GM18868 (cell line): Measurements from ENCODE around the gene FAM168A.

Source experiments
- ATAC-seq: cut with Tn5 transposase; IDR thresholded peaks from one replicate; pipeline ENCODE4 v1.9.1; 2021; ENCODE audit warnings: mild to moderate bottlenecking, moderate library complexity; ENCODE audit not compliant: unreplicated experiment

Gene FAM168A

DNA sequence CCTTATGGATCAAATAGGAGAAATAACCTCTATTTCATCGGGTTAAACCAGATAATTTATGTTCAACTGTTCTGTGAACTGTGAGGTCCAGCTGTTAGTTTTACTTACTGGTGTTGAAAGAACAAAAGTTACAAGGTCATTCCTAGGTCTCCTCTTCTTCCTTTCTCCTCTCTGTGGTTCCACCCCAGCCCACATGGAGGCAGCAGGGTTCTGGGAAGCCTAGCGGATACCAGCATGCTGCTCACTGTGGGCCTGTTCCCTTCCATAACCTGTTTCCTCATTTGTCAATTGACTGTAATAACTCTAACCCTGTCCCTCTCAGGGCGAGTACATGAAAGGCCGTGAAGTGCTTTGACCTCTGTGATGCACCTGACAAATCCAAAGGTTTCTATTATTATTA, 193.9 kb downstream of the FAM168A start:
- no peak for ATAC-seq

DNA sequence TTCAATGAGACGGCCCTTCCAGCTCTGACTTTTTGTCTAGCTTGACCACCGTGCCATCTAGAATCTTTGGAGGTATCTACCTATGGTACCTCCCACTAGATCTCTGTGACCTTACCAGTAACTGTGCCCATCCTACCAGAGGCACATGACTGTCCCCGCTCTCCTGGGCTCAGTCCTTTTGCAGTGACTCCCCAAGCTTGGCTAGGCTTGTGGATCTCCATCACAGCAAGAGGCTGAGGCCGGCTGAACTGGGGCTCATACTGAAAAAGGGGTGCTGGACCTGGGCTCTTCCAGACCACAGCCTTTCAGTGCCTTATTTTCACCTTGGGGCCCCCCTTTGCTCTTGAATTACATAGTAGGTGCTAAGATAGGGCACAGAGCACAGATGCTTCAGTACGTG, 194.4 kb downstream of the FAM168A start:
- no peak for ATAC-seq

DNA sequence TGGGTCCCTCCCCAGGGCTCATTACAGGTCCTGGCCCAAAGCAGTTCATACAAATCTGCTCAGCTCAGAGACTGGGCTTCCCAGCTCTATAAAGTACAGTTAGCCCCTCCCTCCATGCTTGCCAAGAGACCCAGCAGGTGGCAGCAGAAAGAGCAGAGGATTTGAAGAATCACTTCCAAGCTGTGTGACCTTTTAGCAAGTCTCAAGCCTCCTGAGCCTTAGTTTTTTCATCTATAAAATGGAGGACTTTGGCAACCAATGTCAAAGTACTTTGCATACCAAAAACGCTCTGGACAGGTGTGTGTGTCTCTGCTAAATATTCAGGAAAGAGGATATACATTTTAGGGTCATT, 195.1 kb downstream of the FAM168A start:
- no peak for ATAC-seq

DNA sequence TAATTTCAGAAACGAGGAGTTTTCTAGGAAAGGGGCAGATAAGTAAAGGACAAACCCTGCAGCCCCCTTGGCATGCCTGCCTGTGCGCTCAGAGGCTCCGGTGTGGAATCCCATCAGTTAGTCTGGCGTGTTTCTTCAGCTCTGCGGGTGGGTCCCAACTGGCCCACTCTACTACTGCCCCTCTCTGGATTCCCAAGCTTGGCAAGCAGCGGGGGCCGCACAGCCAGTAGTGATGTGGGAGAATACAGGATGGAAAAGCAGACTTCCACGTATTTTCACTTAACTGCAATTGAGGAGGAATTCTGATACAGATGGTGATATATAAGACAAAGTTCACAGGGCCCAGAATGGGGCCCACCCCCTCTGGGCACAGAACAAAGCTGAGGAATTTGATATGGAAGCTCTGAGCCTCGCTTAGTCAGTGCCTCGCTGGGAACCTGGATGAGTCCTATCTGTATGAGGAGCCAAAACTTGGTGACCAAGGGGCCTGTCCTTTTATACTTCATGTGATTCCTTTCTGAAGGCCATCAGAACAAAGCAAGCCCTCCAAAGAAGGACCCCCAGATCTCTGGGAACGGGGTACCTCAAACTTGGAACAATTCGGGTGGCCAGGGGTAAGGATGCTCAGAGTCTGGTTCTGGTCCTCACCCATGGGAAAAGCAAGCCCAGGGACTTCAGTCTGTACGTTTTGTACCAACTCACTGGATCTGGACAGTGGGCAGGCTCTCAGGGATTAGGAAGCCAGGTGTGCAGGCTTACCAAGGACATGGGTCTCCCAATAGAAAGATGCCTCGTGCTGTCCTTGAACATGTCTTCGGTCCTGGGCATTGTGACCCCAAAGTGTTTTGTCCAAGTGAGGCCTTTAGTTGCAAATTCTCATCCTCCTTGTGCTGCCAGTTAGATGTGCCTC, 195.7 kb downstream of the FAM168A start:
- no peak for ATAC-seq

DNA sequence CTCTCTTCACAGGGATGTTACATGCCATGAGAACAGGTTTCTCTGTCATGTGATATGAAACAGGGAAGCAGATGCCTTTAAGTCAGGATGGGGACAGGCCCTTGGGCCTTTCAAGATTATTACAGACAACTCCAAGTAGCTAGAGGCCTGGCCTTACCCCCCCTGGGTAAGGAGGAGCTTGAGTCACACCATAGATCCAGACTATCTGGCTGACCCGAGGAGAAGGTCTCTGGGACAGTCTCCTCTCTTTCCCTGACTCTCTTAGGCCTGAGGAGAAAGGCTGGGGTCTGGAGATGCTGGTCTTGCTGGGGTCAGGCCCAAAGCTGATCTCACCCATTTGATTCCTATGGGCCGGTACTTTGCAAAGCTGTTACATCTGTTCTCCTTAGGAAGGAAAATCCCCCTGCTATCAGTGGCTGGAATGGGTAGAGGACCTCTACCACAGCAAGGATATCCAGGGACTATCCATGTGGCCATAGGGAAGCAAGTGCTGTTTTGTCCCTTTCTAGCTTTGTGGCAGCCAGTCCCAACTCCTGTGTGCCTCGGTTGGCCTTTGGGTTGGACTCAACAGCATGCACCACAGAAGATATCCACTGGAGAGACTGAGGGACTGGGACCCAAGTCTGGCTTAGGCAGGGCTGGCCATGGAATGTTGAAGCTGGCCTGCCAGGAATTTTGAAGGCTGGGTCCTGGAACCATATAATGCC, 196.5 kb downstream of the FAM168A start:
- no peak for ATAC-seq

DNA sequence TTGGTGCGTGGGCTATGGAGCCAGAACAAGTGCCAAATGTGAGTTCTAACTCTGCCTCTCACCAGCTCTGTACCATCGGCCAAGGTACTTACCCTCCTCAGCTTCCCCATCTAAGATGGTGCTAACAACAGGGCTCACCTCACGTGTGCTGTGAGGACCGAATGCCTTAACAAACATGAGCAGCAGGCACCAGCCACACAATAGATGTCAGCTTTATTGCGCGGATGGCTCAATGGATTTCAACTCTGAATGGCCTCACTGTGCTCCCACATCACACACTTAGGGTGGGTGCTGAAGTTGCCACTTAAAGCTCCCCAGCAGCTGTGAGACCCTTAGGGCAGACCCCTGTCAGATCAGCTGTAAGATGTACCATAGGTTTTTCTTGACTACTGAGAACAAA, 197.6 kb downstream of the FAM168A start:
- no peak for ATAC-seq

DNA sequence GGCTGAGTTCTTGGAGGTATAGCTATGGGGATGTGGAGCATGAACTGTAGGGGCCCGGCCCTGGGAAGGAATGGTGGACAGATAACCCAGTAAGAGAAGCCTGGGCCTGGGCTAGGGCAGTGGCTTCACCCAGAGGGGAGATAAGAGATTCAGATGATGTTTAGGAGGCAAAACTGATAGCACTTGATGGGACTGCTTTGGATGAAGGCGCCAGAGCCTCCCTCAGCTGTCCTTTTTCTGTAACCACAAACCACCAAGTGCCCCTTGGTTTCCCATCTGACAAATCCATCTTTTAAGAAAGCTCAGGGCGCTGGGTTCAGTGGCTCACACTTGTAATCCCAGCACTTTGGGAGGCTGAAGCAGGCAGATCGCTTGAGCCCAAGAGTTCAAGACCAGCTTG, 198.3 kb downstream of the FAM168A start:
- no peak for ATAC-seq

DNA sequence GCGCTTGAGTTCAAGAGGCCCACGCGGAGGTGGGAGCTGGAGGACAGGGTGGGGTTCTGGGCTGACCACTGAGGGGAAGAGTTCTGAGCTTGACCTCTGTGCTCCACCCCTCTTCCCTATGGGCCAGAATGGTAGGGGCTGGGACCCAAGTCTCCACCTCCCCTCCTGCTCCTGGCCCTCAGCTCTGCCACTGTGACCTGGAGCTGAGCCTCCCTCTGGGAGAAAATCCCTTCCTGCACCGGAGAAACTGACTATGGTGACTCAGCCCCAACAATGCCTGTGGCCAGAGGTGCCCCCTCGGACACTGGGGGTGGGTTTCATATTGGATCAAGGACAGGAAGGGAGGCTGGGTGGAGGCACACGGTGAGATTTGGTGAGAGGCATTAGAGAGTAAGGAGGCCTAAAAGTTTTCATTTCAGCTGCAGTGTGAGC, 198.7 kb downstream of the FAM168A start:
- no peak for ATAC-seq

DNA sequence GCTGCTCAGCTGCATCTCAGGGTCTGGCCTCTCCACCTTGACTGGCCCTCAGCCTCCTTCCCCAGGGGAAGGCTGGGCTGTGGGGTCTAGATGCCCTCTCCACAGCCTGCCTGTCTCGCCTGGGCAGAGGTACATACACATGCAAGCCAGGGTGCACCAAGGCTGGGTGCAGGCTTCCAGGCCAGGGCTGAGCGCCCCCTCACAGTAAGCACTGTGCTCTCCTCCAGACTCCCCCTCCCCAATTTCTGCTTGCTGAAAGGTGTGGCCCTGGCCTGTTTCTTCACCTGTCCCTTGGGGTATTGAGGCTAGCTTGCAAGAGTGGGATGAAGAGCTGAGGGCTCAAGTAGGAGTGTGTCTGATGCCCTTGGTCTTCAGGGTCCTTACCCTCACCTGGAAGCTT, 199.2 kb downstream of the FAM168A start:
- ATAC-seq, result no peak

DNA sequence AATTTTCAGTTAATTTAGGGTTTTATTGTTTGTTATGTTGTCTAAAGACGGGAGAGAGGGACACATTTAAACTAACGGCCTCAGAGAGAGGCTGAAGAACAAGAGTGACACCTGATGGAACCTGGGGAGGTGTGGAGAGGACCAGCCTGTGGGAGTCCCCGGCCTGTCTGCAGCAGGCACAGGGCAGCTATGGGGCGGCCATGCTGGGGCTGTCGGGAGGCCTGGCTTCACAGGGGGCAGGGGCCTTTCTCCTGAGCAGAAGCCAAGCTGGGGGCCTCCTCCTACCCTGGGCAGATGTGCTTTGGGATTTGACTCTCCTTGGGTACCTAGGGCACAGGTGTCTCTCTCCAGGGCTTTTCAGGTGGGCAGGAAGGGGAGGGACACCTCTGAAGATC, 199.8 kb downstream of the FAM168A start:
- ATAC-seq, result no peak

DNA sequence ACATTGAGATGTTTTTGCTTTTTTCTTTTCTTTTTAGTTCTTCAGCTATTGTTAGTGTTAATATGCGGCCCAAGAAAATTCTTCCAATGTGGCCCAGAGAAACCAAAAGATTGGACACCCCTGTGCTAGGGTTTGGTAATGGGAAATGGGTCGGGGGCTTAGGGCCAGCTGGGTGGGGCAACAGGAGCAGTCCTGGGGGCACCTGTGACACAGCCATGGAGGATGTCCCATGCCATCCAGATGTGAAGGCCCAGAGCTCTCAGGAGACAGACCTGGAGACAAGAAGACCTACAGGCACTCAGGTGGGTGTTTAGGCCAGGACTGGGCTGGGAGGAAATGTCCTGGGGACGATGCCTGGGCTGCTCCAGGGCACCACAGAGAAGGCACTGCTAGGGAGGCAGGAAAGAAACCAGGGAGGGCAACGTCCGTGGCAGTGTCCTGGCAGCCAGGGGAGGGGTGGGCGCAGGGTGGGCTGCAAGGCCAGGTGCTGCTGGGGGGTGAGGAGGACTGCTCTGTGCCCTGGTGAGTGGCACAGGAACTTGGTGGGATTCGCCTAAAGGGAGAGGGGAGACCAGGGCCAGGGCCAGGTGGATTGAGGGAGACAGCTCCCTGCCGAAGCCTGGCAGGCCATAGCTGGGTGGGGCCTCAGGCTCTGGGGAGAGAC, 200.3 kb downstream of the FAM168A start:
- ATAC-seq, result no peak

DNA sequence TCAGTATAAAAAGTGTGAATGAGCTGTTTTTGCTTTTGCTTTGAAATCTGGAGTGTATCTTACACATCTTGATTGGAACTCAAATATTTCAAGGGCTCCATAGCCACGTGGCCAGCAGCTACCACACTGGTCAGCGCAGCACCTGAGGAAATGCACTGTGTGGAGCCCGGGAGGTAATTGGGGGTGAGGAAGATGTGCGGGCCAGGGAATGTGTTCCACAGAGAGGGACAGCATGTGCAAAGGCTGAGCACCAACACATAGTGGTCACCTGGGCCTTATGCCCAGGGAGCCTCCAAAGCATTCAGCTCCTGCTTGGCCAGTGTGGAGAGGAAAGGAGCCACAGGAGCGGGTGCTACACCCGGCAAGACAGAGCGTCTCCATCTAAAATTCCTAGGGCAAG, 200.9 kb downstream of the FAM168A start:
- no peak for ATAC-seq

DNA sequence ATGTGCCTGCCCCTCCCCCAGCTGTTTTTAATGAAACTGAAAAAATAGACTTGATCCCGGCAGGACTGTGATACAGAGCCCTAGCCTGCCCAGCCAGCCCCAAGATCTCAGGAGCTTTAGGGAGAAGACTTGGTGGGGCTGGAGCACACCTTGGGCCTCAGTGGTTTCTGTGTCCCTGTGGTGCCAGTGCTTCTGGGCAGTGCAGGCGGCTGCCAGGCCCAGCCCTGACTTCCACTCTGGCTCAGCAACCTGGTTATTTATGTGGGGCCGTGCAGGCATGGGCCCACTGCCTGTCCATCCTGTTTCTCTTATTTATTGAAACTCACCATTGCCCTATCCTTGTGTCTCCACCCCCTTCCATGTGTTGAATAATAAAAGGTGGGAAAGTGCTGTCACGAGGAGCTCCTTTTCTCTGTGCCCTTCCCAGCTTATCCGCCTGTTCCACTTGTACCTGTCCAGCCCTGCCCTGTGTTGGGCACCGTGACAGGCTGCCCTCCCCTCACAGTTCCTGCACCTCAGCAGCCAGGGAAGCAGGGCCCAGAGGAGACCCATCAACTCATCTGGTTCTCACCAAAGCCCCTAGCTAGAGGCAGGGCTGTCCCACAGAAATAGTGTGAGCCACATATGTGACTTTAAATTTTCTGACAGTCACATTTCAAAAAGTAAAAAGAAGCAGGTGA, 201.5 kb downstream of the FAM168A start:
- no peak for ATAC-seq

DNA sequence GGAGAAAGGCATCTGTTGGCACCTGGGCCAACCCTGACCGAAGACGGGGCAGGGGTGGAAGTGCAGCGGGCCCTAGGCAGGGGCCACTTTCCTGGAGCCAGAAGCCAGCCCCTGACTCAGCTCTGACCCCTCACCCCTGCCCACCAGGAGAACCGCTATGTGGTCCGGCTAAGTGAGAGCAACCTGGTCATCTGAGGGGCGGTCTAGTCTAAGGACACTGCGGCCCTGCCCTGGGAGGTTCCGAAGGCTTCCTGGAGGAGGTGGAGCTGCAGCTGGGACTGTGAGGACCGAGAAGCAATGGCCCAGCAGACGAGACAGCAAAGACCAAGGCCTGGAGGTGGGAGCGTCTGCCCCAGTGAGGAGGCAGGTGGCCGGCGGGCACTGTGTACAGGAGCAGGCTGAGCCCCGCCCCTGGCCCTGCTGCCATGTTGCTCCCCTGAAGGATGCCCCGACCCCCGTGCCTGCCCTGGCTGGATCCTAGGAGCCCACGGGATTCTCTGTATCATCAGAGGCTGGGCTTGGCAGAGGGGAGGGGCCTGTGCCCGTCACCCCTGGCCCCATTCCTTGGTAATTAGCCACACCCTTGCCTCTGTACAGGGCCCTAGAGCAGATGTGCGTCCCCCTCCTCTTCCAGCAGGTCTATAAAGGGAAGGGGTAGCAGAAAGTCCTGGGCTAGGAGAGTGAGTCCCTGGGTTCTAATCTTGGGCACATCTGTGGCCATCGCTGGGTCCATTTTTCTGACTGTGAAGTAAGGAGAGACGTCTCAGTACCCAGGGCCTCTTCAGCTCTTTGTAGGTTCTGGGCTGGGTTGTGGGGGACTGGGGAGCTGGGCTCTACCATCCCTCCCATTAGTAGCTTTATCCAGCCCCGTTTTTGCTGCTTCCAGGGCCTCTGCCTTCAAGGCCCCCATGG, 202.4 kb downstream of the FAM168A start:
- ATAC-seq, result no peak

DNA sequence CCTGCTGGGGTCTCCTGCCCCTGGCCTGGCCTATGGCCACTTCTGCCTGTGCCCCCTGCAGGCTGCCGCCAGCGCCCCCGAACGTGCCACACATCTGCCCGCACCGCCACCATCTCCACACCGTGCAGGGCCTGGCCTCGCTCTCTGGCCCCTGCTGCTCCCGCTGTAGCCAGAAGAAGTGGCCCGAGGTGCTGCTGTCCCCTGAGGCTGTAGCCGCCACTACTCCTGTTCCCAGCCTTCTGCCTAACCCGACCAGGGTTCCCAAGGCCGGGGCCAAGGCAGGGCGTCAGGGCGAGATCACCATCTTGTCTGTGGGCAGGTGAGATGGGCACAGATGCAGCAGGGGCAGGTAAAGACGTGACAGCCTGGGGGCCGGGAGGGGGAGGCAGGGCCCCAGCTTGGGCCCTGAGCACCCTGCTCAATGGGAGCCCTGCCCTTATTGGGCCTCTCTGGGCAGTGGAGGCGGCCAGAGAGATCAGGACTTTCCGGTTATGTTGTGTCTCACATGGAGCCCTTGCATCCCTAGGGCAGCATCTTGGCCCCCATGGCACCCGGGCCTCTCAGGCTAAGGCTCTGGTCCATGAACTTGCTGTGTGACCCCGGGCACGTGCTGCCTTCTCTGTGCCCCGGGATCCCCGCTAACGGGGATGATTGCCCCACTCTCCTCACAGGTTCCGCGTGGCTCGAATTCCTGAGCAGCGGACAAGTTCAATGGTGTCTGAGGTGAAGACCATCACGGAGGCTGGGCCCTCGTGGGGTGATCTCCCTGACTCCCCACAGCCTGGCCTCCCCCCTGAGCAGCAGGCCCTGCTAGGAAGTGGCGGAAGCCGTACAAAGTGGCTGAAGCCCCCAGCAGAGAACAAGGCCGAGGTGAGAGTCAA, 203.3 kb downstream of the FAM168A start:
- no peak for ATAC-seq

DNA sequence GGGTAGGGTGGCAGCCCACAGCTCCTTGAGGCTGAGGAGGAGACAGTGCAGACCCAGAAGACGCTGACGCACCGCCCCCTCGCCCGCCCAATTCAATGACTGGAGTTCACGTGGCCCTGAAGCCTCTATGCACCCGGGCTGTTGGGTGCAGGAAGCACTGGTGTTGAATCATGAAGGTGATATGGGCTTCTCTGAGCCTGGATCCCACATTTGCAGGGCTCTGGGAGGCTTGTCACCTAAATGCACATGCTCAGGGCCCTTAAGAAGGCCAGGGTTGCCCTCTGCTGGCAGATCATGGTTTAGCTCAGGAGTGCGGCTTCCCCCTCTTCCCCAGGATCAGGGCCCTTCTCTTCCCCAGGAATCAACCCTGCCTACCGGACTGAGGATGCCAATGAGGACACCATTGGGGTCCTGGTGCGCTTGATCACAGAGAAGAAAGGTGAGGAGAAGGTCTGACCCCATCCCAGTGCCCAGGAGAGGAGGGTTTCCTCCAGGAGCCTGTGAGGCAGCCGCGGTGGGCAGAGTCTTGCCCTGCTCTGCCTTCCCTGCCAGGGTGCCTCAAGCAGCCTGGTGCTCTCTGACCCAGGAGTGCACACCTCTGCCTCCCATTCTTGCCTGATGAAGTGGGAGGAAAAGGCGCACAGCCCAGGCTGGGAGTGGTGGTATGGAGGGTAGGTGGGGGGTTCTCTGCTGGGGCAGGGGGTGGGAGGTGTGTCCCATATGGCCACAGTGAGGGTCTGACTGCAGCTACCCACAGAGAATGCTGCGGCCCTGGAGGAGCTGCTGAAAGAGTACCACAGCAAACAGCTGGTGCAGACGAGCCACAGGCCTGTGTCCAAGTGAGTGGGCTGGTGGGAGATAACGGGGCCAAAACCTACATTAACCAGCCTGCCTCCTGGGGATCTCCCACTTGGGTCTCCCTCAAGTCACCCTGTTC, 204.2 kb downstream of the FAM168A start:
- ATAC-seq, result peak; percentile 41

DNA sequence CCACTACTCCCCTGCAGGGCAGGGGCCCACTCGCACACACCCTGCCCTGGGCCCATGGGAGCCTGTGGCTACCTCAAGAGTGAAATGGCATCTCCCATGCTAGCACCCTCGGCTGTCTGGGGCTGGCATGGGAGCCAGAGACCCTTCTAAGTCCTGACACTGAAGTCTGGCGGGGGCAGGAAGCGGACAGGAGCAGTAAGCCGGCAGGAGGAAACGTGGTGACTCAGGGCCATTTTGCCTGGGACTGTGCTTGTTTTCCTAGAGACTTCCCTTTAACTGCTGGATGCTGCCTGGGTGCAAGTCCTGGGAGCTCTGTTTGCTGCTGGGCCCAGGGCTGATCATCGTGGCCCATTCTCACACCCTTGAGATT, 204.9 kb downstream of the FAM168A start:
- ATAC-seq, result no peak
